HG03175 (cell line): ENCODE measurements around the gene GID8.
A peak's percentile ranks its signal among the peaks of the same experiment; 100 is the strongest.

Source experiments
- ATAC-seq: cut with Tn5 transposase; IDR thresholded peaks from one replicate; pipeline ENCODE4 v1.9.1; 2021; ENCODE audit warnings: mild to moderate bottlenecking, moderate library complexity; ENCODE audit not compliant: unreplicated experiment

GID8 gene

GRCh38 chr20:62968378-62969178, 30.6 kb downstream of the GID8 start:
- ATAC-seq = no peak

GRCh38 chr20:62969179-62969760, 31.3 kb downstream of the GID8 start:
- no peak for ATAC-seq

DNA sequence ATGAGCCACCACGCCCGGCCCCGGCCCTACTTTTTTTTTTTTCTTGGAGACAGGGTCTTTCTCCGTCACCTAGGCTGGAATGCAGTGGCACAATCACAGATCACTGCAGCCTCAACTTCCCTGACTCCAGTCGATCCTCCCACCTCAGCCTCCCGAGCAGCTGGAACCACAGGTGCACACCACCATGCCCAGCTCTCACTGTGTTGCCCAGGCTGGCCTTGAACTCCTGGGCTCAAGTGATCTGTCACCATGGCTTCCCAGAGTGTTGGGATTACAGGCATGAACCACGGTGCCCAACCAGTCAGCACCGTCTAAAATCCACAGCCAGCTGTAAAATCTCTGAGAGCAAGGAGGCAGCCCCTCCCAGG, 32.0 kb downstream of the GID8 start:
- no peak for ATAC-seq

- no peak for ATAC-seq
Observed at GRCh38 chr20:62970307-62971210, 32.6 kb downstream of the GID8 start.

- ATAC-seq = no peak
Observed at GRCh38 chr20:62971211-62971949, 33.4 kb downstream of the GID8 start.

DNA sequence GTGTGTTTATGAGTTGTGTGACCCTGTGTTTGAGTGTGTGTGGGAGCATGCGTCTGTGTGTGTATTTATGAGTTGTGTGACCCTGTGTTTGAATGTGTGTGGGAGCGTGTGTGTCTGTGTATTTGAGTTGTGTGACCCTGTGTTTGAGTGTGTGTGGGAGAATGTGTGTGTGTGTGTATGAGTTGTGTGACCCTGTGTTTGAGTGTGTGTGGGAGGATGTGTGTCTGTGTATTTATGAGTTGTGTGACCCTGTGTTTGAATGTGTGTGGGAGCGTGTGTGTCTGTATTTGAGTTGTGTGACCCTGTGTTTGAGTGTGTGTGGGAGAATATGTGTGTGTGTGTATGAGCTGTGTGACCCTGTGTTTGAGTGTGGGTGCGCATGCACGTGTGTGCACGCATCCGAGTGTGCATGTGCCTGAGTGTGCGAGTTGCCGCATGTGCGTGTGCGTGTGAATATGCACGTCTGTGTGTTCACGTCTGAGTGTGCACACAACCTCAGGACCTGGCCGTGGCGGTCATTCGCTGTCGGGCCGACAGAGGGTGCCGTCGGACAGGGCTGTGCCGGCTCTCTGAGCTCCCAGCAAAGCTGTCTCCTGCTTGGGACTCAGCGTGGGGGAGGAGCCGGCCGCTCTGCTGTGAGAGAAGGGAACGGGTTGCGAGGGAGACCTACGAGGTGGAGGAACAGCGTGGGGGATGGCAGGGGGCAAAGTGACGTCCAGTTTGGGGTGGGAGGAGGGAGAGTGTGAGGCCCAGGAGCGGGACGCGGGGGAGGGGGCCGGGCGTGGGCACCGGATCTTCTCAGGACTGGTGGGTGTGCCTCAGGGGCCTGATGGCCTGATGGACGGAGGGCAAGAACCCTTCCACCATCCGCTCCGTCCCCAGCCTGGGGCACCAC, 34.2 kb downstream of the GID8 start:
- ATAC-seq = peak; percentile 81

DNA sequence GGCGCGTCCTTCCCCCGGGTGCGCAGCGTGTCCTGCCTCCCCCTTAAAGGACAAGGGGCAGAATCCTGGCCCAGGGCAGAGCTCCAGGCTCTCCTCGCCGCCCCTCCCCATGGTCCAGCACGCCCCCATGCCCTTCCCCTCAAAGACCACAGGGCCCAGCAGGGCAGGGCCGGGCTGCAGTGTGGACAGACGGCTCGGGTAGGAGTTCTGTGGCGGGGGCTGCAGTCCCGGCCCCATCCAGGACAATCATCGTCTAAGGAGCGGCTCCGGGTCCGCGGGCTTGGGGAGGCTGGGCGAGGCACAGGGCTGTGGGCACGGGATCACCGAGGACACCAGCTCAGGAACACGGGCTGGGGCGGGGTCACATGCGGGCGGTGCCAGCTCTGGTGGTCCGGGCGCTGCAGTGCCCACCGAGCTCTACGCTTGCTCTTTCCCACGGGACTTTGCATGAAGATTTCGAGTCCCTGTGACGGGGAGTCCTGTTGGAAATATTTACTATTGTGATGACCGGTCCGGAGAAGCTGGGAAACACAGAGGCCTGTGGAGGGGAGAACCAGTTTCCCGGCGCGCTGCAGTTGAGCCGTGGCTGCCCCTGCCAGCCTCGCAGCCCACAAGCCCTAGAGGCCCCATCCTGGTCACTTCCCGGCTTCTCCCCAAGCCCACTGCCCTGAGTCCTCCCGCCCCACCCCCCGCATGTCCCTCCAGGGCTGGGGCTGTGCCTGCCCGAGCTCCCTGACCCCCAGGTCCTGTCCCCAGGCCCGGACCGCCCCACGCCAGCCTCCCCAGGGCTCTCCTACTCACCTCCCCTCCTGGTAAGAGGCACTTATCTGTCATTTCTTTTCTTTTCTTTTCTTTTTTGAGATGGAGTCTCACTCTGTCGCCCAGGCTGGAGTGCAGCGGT, 35.1 kb downstream of the GID8 start:
- no peak for ATAC-seq

DNA sequence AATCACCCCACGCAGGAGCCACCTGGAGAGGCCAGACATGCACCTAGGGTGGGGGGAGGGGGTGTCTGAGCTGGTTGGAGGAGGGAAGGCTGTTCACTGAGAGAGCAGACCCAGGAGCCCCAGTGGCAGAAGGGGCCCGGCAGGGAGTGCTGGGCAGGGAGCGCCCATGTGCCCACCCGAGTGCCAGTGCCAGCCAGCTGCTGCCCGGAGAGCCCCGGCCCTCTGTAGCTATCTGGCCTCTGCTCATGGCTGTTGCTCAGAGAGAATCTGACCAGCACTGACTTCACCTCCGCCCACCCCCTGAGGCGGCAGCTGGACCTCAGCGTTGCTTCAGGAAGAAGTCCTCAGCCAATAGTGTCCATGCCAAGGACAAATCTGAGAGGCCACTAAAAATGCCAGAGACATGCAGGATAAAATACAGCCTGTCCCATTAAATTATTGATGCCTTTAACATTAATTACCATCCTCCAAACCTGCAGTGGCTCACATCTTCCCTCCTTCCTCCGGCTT, 37.4 kb downstream of the GID8 start:
- no peak for ATAC-seq

DNA sequence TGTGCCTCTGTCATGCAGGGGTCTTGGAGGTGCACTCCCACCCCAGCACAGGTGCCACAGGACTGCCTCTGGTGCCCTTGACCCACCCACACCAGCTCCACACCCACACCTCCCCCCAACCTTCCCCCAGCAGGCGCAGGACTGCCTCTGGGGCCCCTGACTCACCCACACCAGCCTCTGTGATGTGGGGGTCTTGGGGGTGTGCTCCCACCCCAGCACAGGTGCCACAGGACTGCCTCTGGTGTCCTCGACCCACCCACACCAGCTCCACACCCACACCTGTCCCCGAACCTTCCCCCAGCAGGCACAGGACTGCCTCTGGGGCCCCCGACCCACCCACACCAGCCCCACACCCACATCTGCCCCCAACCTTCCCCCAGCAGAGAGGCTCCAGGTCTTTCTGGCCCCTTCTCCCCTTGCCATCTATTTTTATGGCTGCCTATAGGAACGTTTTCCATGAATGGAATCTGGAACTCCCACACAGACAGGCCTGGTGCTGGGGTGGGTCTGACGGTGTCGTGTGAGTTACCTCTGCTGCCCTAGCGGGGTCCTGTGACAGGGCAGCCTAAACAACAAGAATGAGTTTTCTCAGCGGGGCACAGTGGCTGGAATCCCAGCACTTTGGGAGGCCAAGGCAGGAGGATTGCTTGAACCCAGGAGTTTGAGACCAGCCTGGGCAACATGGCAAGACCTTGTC, 38.0 kb downstream of the GID8 start:
- no peak for ATAC-seq

DNA sequence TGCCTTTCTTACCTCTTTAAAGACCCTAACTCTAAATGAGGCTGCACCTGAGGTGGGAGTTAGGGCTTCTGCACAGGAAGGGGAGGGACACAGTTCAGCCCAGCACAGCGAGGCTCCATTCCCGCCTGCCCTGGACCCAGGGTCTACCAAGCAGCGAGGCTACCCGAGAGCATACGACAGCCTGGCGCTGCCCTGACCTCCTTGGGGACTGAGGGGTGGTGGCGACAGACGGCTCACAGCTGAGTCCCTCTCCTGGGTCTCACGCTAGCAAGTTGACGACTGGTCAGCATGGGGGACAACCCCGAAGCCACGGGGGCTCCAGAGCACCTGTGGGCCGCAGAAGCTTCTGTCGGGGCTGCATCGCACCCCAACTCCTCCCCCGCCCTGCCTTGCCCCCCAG, 38.9 kb downstream of the GID8 start:
- ATAC-seq = no peak

- ATAC-seq = peak; percentile 76
Observed at GRCh38 chr20:62977613-62978560, 39.9 kb downstream of the GID8 start.

DNA sequence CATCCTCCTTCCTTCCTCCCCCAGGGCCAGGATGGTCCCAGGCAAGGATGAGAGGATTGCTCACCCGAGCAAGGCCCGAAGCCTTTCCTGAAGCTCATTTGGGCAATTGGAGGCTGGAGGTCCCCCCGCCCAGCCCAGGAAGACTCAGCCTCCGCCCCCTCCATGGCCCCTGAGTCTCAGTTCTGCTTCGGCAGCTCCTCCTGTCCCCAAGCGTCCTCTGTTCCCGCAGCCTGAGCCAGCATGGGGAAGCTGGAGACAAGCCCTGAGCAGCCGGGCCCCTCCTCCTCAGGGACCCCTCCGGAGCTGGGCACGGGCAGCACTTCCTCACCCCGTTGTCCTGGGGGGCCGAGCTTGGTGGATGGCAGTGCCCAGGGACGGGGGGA, 40.6 kb downstream of the GID8 start:
- ATAC-seq = no peak

- ATAC-seq = no peak
Observed at GRCh38 chr20:62979310-62979709, 41.4 kb downstream of the GID8 start.

- no peak for ATAC-seq
Observed at GRCh38 chr20:62979876-62980373, 42.0 kb downstream of the GID8 start.

GRCh38 chr20:62980380-62980960, 42.5 kb downstream of the GID8 start:
- no peak for ATAC-seq

GRCh38 chr20:62980970-62981369, 43.0 kb downstream of the GID8 start:
- no peak for ATAC-seq
